ENCODE measurements around the gene COMMD9. TPM values are rescaled to one million over a fixed set of nuclear protein-coding genes. Genes with fewer than 3 reads are reported as not detected.

COMMD9 gene
- polyA plus RNA-seq, 1 of the 3 experiments (the other 2 are of a cell fraction) = 44.2 TPM

DNA sequence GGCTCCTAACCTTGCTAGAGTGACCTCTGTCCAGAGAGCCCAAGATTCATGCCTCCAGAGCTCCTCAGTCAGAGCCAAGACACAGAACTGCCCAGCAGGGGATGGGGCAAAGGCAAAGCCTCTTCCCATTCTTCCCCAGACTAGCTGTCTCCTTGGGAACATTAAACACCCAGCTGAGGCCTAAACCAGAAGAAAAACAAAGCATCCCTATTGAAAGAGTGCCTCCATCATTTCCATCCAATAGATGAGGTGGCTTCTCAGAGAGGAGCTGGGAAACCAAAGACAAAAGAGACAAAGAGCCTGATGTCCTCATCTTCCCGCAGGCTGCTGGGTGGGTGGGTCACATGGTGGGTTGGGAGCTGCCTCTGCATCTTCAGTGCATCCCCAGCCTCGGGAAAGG is 37.4 kb downstream of the COMMD9 start:
- no peak overlapping the region for H2AFZ ChIP-seq (ENCODE audit: low read depth)
- CTCF ChIA-PET = interaction anchor here (0.8 to 1.7 kb wide), 5 partner anchors 10 to 632 kb away, joined by 3 to 6 read pairs (median 4); no protein-coding TSS in a partner anchor
- H3K9ac ChIP-seq = no peak overlapping the region
- TF ChIP-seq JUND (IDR thresholded peaks at IDR 0.05) (no peak), FOXM1 (IDR thresholded peaks at IDR 0.05; ENCODE audit: low read depth) (no peak), FOSL2 (IDR thresholded peaks at IDR 0.05; ENCODE audit: borderline replicate concordance, low read depth) (no peak), SIN3A (IDR thresholded peaks at IDR 0.05; ENCODE audit: borderline replicate concordance, low read depth, low read length) (no peak), RXRA (IDR thresholded peaks at IDR 0.05; ENCODE audit: borderline replicate concordance, low read depth) (no peak), NRF1 (IDR thresholded peaks at IDR 0.05; ENCODE audit: low read depth, low read length) (no peak), TCF12 (IDR thresholded peaks at IDR 0.05) (no peak), SMC3 (IDR thresholded peaks at IDR 0.05; ENCODE audit: low read depth, low read length) (no peak), ELF1 (IDR thresholded peaks at IDR 0.05) (no peak), MEF2A (IDR thresholded peaks at IDR 0.05; ENCODE audit: borderline replicate concordance, low read depth) (no peak), FOXJ3 (CRISPR knock-in tag; IDR thresholded peaks at IDR 0.05) (no peak)
- TF ChIP-seq, protein P1, sequence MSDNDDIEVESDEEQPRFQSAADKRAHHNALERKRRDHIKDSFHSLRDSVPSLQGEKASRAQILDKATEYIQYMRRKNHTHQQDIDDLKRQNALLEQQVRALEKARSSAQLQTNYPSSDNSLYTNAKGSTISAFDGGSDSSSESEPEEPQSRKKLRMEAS (IDR thresholded peaks at IDR 0.05; ENCODE audit: low read depth) = no peak
- TF ChIP-seq, protein P2, sequence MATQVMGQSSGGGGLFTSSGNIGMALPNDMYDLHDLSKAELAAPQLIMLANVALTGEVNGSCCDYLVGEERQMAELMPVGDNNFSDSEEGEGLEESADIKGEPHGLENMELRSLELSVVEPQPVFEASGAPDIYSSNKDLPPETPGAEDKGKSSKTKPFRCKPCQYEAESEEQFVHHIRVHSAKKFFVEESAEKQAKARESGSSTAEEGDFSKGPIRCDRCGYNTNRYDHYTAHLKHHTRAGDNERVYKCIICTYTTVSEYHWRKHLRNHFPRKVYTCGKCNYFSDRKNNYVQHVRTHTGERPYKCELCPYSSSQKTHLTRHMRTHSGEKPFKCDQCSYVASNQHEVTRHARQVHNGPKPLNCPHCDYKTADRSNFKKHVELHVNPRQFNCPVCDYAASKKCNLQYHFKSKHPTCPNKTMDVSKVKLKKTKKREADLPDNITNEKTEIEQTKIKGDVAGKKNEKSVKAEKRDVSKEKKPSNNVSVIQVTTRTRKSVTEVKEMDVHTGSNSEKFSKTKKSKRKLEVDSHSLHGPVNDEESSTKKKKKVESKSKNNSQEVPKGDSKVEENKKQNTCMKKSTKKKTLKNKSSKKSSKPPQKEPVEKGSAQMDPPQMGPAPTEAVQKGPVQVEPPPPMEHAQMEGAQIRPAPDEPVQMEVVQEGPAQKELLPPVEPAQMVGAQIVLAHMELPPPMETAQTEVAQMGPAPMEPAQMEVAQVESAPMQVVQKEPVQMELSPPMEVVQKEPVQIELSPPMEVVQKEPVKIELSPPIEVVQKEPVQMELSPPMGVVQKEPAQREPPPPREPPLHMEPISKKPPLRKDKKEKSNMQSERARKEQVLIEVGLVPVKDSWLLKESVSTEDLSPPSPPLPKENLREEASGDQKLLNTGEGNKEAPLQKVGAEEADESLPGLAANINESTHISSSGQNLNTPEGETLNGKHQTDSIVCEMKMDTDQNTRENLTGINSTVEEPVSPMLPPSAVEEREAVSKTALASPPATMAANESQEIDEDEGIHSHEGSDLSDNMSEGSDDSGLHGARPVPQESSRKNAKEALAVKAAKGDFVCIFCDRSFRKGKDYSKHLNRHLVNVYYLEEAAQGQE (IDR thresholded peaks at IDR 0.05; ENCODE audit: low read depth, low read length) = no peak
- TF ChIP-seq, protein P3, sequence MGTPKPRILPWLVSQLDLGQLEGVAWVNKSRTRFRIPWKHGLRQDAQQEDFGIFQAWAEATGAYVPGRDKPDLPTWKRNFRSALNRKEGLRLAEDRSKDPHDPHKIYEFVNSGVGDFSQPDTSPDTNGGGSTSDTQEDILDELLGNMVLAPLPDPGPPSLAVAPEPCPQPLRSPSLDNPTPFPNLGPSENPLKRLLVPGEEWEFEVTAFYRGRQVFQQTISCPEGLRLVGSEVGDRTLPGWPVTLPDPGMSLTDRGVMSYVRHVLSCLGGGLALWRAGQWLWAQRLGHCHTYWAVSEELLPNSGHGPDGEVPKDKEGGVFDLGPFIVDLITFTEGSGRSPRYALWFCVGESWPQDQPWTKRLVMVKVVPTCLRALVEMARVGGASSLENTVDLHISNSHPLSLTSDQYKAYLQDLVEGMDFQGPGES (IDR thresholded peaks at IDR 0.05; ENCODE audit: low read depth, low read length) = no peak
- TF ChIP-seq, protein P4, sequence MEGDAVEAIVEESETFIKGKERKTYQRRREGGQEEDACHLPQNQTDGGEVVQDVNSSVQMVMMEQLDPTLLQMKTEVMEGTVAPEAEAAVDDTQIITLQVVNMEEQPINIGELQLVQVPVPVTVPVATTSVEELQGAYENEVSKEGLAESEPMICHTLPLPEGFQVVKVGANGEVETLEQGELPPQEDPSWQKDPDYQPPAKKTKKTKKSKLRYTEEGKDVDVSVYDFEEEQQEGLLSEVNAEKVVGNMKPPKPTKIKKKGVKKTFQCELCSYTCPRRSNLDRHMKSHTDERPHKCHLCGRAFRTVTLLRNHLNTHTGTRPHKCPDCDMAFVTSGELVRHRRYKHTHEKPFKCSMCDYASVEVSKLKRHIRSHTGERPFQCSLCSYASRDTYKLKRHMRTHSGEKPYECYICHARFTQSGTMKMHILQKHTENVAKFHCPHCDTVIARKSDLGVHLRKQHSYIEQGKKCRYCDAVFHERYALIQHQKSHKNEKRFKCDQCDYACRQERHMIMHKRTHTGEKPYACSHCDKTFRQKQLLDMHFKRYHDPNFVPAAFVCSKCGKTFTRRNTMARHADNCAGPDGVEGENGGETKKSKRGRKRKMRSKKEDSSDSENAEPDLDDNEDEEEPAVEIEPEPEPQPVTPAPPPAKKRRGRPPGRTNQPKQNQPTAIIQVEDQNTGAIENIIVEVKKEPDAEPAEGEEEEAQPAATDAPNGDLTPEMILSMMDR (IDR thresholded peaks at IDR 0.05) = no peak
- 48% methylated on average over 2 of the region's 2 CpGs for WGBS (ENCODE audit: low lambda C conversion rate)
- H3K27me3 ChIP-seq (ENCODE audit: insufficient read depth) = no peaks in the 10 kb centered on the region
- H3K9me3 ChIP-seq = no peaks in the 10 kb centered on the region
- H3K36me3 ChIP-seq (replicated peaks in 1 of 2; ENCODE audit: control insufficient read depth in 1 of 2, insufficient read depth in 2 of 2, low read length in 1 of 2) = no peaks in the 10 kb centered on the region
- H3F3A ChIP-seq (replicated peaks; ENCODE audit: insufficient read depth) = no peaks in the 10 kb centered on the region
- POLR2A ChIA-PET = no interaction called here
- no peak overlapping the region for H3K27ac ChIP-seq (ENCODE audit: low read depth in 2 of 2, low read length in 1 of 2)
- H3K79me2 ChIP-seq (ENCODE audit: insufficient read depth) = no peaks in the 10 kb centered on the region
- no peak for DNase-seq
- H3K9me2 ChIP-seq = no peaks in the 10 kb centered on the region
- H3K4me3 ChIP-seq (ENCODE audit: low read depth in 2 of 2, low read length in 1 of 2) = no peak overlapping the region
- no peak overlapping the region for H3K4me2 ChIP-seq
- peaks cover 10 to 21% of the 10 kb centered on the region in 2 experiments; a peak in 3 of 4 replicates for H3K4me1 ChIP-seq (ENCODE audit: control insufficient read depth in 1 of 2, insufficient read depth in 2 of 2, low read depth in 1 of 2, low read length in 1 of 2)
- no peaks in the 10 kb centered on the region for H4K20me1 ChIP-seq (ENCODE audit: insufficient read depth)
